ENCODE results near the gene PLIN5.

Gene PLIN5

DNA sequence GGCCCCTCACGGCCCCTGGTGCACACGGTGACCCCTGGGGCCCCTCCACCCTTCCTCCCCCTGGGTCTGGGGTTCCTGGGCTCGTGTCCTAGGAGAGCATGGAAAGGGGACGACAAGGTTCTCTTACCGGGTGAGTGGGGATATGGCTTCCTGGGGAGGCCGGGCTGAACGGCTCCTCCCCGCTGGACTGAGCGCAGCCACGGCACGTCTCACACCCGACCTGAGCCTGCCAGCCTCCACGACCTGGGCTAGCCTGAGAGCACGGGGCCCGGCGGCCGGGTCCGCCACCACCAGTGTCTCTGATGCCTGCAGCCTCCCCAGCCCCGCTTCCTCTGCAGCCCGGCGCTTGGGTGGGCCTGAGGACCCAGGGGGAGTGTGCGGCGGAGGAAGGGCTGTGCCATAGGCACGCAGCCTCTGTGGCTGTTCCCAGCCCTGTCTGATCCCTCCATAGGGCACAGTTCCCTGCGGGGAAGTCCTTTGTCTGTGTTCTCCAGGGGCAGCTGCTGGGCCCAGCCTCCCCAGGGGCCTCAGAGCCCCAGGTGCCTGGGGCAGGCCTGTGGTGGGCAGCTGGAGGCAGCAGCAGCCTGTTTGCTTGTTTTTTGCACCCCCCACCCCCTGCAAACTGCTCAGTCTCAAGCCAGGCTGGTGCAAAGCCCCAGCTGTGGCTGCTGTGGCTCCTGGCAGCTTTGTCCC lies 31.7 kb downstream of the PLIN5 start:
- DNase-seq: no peak

- DNase-seq: no peak
Observed at GRCh38 chr19:4502282-4503131, 32.5 kb downstream of the PLIN5 start.

- no peak for DNase-seq
Observed at GRCh38 chr19:4501691-4502090, 33.3 kb downstream of the PLIN5 start.

DNA sequence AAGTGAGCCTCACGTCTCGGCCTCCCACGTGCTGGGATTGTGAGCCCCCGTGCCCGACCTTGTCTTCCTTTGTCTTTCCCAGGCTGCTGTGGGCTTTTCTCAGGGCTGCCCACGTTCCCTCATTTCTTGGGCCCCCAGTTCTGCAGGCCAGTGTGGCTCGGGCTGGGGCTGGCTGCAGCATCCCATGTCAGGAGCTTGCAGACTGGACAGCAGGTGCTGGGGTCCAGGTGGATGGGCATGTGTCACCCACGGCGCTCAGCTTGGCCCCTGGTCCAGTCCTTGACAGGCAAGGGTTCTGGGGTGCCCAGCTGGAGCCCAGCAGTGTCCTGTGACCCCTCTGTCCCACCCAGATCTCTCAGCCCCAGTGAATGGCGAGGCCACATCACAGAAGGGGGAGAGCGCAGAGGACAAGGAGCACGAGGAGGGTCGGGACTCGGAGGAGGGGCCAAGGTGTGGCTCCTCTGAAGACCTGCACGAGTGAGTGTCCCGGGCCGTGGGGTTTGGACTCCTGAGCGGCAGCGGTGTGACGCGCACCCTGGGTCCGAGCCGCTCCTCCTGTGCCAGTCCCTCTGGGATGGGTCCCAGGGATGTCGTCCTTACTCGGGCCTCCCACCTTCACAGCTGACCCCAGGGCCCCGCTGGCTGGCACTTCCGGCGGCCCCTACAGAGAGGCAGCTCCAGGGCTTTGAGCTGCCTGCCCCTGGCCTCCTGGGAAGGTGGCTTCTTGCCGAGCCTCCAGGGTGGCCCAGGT lies 34.0 kb downstream of the PLIN5 start:
- DNase-seq: no peak

- no peak for DNase-seq
Observed at GRCh38 chr19:4499855-4500254, 35.2 kb downstream of the PLIN5 start.

DNA sequence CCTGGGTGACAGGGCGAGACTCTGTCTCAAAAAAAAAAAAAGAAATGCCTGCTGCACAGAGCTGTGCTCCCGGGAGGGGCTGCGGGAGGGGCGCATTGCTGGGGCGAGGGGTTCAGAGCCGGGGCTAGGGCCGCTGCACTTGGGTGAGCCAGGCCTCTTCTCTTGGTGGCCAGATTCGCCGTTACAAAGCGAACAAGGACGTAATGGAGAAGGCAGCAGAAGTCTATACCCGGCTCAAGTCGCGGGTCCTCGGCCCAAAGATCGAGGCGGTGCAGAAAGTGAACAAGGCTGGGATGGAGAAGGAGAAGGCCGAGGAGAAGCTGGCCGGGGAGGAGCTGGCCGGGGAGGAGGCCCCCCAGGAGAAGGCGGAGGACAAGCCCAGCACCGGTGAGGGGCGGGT lies 35.7 kb downstream of the PLIN5 start:
- DNase-seq: no peak

DNA sequence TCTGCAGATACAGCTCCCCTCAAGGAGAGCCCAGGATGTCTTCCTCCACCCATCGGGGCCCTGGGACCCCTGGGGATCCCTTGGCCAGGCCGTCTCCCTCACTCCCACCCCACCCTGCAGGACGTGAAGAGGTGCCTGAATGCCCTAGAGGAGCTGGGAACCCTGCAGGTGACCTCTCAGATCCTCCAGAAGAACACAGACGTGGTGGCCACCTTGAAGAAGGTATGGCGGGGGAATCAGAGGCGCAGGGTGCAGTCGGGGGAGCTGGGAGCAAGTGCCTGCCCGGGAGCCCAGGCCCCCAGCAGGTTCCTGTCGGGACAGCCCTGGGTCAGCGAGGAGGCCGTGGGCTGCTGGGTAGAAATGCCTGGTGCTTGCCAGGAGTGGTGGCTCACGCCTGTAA lies 36.3 kb downstream of the PLIN5 start:
- DNase-seq: no peak

GRCh38 chr19:4497770-4498389 lies 37.1 kb downstream of the PLIN5 start:
- no peak for DNase-seq

DNA sequence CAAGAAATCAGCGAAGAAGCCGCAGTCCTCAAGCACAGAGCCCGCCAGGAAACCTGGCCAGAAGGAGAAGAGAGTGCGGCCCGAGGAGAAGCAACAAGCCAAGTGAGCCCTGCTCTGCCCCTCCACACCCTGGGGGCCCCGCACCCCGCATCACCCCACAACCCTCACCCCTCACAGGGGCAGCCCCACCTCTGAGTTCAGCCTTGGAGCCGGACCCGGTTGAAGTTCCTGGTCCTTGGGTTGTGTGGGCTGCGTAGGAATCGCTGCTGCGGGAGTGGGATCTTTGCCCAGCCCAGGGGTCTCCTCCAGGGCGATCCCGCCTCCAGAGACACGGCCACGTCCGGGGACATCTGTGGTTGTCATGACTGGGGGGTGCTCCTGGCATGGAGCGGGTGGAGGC lies 38.7 kb downstream of the PLIN5 start:
- DNase-seq: no peak

DNA sequence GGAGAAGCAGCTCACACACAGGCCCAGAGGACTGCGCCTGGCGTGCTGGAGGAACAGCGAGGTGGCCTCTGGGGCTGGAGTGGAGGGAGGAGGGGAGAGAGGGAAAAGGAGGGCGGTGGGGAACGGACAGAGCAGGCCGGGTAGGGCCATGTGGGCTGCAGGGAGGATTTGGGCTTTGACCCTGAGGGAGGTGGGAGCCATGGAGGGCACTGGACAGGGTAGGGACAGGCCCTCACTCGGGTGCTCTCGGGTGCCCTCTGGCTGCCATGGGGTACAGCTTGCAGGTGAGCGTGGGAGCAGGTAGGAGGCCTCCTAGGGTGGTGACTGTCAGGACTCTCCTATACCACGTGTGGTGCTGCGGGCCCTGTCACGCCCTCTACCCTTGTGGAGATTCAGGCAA lies 39.6 kb downstream of the PLIN5 start:
- DNase-seq: no peak

- no peak for DNase-seq
Observed at GRCh38 chr19:4494691-4495064, 40.3 kb downstream of the PLIN5 start.

GRCh38 chr19:4493929-4494690 lies 40.9 kb downstream of the PLIN5 start:
- no peak for DNase-seq

DNA sequence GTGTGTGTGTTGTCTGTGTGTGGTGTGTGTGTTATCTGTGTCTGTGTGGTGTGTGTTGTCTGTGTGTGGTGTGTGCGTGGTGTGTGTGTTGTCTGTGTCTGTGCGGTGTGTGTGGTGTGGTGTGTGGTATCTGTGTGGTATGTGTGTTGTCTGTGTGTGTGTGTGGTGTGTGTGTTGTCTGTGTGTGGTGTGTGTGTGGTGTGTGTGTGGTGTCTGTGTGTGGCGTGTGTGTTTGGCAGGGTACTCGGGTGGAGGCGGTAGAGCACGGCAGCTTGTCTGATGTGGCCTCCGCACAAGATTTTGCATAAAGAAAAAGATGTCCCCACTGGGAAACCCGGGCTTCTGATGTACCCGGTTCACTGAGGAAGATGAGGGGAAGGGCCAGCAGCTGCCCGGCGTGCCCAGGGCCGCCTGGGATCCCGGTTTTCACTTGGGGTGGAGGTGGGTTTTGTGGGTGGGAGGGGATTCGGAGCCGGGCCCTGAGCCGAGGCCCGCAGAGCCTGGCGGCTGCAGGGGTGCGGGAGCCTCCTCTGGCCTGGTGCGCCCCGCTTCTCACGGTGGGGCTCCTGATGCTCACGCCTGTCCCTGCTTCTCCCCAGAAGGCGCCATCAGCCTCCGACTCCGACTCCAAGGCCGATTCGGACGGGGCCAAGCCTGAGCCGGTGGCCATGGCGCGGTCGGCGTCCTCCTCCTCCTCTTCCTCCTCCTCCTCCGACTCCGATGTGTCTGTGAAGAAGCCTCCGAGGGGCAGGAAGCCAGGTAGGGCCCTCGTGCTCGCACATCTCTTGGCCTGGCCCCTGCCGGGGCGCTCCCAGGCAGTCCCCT lies 41.7 kb downstream of the PLIN5 start:
- no peak for DNase-seq

- no peak for DNase-seq
Observed at GRCh38 chr19:4492337-4493103, 42.5 kb downstream of the PLIN5 start.

DNA sequence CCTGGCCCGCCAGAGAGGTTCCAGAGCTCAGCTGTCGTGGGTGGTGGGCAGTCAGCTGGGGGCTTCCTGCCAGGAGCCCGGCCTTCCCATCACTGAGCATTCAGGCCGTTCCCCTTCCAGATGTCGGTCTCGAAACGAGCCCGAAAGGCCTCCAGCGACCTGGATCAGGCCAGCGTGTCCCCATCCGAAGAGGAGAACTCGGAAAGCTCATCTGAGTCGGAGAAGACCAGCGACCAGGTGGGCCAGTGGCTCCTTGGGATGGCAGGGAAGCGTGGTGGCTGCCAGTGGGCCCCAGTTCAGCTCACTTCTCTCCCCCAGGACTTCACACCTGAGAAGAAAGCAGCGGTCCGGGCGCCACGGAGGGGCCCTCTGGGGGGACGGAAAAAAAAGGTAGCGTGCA lies 43.6 kb downstream of the PLIN5 start:
- DNase-seq: no peak

DNA sequence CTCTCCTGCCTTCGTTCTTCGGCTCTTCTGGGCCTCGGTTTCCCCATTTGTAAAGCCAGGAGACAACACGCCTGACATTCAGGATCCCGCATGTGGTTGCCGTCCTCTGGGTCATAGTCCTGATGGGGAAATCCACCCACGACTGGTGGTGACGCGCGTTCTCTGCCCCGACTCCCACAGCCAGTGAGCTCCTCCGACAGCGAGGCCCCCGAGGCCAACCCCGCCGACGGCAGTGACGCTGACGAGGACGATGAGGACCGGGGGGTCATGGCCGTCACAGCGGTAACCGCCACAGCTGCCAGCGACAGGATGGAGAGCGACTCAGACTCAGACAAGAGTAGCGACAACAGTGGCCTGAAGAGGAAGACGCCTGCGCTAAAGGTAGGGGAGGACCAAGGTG lies 46.5 kb downstream of the PLIN5 start:
- DNase-seq: no peak

DNA sequence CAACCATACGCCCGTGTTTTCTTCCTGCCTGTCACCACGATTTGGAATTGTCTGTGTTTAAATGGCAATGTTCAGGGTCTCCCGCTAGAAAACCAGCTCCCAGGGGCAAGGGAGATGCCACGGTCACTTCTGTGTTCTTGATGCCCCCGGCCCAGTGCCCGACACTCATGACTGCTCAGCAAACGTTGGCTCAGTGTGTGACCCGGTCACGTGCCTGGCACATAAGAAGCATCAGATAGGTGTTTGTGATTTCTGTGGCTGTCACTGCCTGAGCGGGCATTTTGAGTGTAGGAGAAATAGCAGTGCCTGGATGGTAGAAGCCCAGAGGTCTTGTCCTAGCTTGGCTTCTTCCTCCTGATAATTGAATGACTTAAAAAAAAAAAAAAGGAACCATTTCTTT lies 47.5 kb downstream of the PLIN5 start:
- no peak for DNase-seq

GRCh38 chr19:4483385-4483784 lies 51.6 kb downstream of the PLIN5 start:
- DNase-seq: no peak

GRCh38 chr19:4482721-4483364 lies 52.2 kb downstream of the PLIN5 start:
- DNase-seq: no peak

Data from SIG-M5 (cell line).